CD4-positive, alpha-beta T cell treated with Interleukin-17A for 4 hours (primary cell): ENCODE results near the gene SKA1.
"Not testable (repeated sequence)": the region's sequence is repeated elsewhere in the genome, so short reads cannot be mapped to it uniquely, and the experiment has no call there.

ENCODE experiments used
- DNase-seq: peaks from one replicate; pipeline ENCODE4 v3.0.0-alpha.2; 2020; ENCODE audit warnings: mixed read lengths

Gene SKA1

DNA sequence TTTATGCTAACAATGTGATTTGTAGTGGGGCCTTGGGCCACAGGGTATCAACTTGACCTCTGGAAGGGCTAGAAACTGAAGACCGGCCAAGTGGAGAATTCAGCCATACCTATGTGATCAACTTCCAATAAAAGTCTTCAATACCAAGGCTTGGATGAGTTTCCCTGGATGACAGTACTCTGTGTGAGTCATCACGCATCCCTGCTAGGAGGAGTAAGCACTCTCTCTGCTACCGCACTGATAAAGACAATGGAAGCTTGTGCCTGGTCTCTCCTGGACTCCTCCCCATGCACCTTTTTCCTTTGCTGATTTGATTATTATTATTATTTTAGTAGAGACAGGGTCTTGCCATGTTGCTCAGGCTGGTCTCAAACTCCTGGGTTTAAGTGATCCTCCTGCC is 58.1 kb downstream of the SKA1 start:
- DNase-seq, result no peak

GRCh38 chr18:50436742-50437141 is 61.9 kb downstream of the SKA1 start:
- not testable (repeated sequence) for DNase-seq

DNA sequence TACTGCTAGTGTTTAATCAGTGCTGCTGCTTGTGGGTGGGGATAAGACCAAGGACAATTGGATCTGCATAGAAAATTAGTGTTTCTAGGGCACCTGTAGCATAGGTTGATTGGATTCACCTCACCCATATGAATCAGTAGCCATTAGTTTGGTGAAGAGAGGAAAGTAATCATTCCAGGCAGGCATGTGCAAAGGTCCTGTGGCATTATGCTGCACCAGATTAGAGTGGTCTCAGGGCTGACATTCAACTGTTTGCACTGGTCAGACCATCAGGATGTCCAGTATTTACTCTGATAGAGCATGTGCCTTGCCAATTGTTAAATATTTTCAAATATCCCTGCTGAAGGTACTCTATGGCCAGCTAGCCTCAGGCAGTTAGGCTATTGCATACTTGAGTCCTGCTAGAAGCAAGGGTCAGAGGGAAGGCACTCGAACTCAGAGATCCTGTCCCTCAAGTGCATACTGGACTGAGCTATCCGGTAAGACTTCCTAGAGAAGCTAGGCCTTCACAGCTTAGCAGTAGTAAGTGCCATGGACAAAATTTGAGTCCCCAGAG is 64.7 kb downstream of the SKA1 start:
- no peak for DNase-seq

DNA sequence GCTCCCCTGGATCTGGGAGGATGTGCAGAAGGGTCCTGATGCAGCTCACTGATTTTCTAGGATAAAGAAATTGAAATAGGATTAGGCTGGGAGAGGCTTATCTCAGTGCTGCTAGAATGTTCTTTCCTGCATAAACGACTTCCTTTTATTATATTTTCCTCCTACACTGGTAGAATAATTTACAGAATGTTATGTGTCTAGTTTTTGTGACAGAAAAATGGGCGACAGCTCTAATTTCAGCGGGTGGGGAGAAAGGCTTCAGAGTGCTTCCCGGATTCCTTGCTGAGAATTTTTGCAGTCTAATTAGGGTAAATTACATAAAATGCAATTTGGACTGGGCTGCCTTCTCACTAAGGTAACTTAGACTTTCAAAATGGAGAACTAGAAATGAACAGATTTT is 66.2 kb downstream of the SKA1 start:
- no peak for DNase-seq

DNA sequence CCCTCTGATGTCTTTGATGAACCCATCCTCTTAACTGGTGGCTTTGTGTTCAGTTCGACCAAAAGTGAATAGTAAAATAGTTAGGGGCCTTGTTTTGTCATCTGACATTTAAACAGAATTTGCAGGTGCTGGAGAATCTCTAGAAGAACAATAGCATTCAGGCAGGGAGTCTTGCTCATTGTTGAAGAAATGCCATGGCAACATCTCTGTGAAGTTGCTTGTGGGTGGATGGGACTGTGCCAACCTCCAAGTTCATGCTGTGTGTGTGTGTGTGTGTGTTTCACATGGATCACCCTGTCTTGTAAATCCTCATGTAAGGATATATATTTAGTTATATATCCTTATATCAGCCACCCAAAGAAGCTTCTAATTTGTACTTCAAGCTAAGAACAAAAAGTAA is 66.7 kb downstream of the SKA1 start:
- no peak for DNase-seq
